Stimulated activated CD4-positive, alpha-beta T cell treated with anti-CD3 and anti-CD28 coated beads, Interleukin-15, amount 100 ng/mL, for 24 hours (primary cell): ENCODE data around the gene CDC42EP4.
"Not testable (repeated sequence)": the region's sequence is repeated elsewhere in the genome, so short reads cannot be mapped to it uniquely, and the experiment has no call there.

ENCODE experiments used
- DNase-seq: peaks from one replicate; pipeline ENCODE4 v3.0.0-alpha.2; 2020

Gene CDC42EP4

DNA sequence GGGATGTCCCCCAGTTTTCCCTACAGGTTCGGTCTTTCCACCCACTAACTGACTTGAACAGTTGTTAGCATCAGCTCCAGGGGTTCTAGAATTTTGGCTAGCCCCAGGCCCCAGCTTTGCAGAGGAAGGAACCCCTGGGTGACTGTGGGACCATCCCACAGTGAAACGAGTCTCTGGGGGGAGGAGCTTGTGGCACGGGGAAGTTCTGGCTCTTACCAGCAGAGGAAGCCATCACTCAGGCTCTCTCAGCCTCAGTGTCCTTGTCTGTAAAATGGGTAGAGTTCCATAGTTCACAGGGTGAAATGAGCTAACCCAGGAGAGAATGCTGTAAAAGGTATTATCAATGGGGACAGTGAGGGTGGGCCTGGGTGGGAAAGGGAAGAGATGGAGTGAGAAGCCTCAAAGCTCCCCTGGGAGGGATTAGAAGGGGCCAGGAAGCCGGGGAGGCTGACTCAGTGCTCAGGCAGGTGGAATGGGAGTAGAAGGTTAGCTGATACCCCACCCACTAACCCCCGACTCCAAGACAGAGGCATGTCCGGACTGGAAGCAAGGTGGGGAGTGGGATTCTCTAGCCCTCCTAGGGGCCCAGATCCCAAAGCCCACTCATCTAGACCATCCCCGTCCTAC is 30.9 kb upstream of the CDC42EP4 start:
- no peak for DNase-seq

DNA sequence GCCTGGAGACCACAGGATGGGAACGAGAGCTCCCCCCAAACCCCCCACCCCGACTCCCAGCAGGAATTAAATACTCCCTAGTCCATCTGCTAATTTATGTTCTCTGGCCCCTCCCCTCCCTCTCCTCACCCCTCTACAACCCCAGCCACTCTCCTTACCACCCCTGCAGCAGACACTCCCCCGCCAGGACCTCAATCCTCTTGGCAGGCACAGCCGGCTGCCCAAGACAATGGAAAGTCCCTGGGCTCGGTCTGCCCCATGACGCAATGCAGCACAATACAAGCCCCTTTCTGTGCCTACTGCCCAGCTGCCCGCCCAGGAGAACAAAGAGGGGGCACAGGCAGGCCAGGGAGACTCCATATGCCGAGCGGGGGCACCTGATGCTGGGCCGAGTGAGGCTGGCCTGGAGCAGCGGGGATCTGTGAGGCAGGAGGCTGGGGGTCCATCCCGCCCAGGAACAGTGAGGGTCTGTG is 30.3 kb upstream of the CDC42EP4 start:
- no peak for DNase-seq

DNA sequence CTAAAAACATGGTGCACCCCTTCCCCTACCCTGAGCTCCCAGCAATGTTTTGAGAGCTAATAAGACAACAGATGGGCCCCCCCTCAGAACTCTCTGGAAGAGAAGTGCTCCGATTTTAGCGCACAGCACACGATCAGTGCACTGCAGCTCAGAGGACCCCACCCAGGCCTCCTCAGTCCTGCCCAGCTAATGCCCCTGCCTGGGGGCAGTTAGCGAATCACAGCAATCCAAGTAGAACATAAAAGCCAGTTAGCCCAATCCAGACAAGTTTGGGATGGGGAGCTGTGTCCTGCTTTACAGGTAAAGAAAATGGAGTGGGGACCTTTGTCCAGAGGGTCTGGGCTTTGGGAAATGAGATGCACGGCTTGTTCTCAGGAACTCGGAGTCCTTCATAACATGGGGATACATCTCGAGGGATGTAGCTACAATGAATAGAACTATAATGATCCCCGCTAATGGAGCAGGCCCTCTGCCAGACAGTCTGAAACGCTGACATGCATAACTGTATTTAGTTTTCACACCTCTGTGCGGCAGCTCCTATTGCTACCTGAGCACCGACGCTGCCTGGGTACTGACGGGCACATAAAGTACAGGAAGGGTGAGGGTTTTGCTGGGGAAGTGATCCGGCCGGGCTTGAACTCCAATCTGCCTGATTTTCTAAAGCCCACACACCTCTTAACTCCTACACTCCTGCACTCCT is 29.7 kb upstream of the CDC42EP4 start:
- no peak for DNase-seq

DNA sequence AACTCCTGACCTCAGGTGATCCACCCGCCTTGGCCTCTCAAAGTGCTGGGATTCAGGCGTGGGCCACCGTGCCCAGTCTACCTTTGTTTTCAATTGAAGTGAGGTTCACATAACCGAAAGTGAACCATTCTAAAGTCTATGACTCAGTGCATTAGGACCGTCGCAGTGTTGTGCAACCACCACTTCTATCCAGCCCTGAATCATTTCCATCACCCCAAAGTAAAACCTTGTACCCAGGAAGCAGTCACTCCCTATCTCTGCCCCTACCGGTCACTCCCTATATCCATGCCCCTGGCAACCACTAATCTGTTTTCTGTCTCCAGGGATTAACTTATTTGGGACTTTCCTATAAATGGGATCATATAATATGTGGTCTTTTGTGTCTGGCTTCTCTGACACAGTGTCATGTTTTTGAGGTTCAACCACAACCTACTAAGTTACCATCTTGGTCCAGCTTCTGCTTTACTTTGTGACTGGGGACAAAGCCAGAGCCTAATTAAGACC is 28.3 kb upstream of the CDC42EP4 start:
- peak; percentile 6 for DNase-seq

DNA sequence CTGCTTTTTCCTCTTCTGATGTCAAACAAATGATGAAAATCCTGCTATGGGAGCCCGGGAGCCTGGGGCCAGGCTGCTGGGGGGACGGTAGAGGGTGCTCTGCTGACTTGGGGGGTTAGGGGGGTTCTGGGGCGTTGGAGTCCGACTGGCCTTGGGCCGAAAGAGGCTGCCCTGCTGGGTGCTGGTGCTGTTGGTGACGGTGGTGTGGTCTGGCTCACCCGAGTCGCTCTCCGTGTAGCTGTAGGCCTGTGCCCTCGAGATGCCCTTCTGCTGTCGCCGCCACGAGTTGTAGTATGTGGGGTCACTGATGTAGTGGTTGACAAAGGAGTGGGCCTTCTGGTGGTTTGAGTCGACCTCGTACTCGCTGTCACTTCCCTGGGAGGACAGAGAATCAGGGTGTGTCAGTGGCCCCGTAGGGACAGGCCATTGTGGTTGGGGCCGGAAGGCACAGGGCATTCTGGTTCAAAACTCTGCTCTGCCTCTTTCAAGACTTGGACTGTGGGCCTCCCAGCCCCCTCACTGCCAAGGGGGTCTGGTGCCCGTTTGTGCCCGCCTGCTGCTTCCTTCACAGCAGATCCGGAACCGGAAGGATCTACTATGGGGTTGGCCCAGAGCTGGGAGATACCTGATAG is 26.9 kb upstream of the CDC42EP4 start:
- no peak for DNase-seq

DNA sequence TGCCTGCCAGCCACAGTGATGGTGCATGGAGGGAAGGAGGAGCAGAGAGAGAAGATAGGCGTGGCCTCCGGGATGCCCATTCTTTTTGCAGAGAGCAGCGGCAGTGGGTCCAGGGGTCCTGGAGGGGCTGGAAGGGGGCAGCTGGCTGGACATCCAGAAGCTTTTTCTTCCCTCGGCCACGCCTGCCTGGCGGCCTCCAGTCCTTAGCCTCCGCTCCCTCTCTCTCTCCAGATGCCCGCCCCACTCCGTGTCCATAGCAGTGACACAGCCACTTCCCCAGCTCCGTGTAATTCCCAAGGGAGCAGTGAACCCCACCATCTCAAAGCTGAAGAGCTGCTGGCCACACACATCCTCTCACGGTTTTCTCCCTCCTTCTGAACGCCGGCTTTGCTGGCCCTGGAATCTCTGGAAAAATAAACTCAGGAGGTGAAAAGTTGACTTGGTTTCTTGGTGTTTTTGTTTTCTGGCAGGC is 26.3 kb upstream of the CDC42EP4 start:
- no peak for DNase-seq

DNA sequence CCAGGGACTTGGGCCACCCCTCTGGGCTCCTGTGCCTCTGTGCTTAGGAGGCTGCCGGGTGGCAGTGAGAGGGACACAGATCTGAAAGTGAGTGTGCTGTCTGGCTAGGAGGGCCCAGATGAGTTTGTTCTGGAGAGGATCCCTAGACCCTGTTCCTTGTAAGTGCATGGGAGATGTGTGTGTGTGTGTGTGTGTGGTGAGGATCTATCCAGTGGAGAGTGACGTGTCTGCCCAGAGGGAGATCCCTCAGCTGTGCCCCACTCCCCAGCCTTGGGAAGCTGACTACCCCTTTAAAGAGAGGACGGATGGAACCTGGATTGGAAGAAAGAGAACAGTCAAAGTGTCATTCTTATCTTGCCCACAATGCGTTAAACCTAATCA is 25.5 kb upstream of the CDC42EP4 start:
- DNase-seq: no peak

DNA sequence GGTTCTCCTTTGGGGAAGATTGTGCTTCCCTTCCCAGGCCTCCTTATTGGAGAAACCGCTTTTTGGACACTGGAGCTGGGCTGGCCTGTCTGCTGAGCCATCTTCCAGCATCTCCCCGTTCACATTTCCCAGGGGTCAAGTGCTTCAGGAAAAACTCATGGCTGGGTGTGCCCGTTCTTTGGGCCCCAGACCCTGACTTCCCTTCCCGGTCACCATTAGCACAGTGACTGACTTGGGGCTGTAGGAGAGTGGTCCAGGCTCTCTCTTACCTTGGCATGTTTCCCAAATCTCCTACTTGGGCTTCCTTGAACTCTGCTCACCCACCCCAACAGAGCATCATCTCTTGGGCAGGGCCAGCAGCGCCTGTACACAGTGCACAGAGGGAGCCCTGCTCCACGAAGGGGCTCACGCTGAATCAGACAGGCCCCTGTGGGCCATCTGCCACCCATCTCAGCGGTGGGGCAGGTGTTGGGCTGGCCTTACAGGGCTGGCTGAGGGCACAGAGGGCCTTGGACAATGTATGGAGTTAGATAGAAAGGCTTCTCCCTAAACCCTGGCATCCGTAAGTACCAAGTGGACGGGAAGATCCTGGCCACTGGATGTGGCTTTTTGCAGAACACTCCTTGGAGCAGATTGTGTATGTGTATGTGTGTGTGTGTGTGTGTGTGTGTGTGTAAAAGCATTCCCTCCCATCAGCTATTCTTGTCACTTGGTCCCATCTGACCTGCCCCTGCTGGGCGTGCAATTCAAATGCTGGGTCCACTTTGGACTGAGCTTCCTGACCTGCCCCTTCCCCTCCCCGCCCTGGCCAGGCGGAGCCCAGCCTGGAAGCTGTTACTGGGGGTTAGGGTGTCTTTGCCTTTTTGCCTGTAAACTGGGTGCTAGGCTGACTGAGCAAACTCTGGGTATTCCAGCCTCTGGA is 24.9 kb upstream of the CDC42EP4 start:
- DNase-seq: no peak

DNA sequence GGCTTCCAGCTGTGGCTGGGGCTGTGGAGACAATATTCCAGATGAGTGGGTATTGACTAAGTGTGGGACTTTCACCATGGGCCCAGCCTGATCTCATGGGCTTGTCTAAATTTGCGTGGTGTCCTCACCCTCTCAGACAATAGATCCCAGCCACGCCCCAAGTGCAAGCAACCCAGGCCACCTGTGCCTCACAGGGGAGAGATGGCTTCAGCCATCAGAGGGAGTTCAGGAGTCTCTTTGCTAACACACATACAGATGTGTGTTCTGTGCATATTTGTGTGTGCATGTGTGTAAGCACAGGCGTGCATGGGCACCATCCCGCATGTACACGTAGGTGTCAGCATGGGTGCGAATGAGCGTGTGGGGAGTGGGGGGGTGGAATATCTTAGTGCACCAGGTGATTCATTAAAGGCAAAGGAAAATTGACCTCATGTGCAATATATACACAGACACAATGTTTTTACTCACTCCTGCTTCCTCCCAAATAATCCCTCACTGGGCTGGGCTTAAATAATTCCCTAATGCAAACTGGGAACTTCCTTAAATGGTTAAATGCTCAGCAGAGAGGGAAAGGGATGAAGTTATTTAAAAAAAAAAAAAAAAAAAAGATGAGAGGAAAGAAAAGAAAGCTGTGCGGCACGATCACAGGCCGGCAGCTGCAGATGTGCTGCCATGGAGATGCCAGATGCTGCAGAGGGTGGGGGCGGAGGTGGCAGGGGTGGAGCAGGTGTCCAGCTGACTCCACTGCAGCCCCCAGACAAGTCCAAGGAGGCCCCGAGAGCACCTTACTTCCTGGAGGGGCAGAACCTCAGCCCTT is 24.0 kb upstream of the CDC42EP4 start:
- DNase-seq: no peak

DNA sequence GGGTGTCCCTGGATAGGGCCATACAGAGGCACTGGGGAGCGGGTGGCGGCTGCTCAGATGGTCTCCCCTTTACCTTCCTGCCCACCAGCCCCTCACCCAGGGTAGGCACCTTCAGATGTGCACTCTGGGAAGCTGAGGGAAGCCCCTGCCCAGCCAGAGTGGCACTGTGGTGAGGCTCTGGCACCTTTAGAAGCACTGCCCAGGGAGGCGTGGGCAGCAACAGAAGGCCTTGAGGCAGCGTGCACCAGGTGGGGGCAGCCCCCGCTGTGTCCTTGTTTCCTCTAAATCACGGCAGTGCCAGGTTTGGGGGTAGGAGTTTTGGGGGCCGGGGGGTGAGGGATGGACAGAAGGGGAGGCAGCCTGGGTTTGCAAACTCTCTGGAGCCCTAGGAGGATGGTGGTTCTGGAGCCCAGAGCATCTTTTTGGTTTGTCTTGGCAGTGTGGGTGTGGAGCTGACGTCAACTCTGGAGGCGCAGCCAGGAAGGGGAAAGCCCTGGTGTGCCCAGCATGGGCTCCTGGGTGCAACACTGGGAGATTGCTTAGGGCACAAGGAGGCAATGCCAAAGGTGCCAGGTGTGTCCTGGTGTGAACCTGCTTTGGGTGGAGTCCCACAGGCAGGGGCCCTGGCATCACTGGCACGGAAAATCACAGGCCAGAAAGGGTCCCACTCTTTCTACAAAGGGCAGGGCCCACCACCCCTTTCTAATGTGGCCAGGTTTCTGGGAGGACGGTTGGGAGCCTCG is 23.1 kb upstream of the CDC42EP4 start:
- DNase-seq: no peak

DNA sequence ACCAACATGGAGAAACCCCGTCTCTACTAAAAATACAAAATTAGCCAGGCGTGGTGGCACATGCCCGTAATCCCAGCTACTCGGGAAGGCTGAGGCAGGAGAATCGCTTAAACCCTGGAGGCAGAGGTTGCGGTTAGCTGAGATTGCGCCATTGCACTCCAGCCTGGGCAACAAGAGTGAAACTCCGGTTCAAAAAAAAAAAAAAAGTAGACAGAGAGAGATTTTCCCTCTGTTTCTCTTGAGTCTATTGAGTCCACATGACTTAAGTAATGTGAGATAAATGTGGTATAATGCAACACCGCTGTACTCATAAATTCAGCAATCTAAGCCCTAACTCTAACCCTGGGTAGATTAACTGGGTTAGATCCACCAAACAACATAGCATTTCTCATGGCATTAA is 21.6 kb upstream of the CDC42EP4 start:
- DNase-seq: not testable (repeated sequence)

DNA sequence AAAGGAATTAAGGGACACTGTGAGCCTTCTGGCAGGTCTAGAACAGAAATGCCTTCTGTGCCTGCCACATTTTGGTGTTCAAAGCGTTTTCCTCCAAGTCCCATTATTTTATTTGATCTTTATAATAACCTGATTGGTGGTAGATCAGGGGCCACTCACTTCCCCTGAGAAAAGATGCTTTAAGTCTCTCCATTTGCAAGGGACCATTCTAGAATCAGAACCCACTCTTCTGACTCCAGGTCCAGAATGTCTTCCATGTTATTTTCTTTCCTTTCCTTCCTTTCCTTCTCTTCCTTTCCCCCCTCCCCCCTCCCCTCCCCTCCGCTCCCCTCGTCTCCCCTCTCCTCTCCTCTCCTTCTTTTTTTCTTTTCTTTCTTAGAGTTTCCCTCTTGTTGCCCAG is 19.3 kb upstream of the CDC42EP4 start:
- DNase-seq: no peak

DNA sequence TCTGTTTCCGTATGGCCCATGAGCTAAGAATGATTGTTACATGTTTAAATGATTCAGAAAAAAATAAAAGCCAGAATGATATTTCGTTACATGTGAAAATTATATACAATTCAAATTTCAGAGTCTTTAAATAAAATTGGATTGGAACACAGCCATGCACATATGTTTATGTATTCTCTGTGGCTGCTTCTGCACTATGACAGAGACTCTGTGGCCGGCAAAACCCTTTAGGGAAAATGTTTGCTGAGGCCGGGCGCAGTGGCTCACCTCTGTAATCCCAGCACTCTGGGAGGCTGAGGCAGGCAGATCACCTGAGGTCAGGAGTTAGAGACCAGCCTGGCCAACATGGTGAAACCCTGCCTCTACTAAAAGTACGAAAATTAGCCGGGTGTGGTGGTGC is 15.9 kb upstream of the CDC42EP4 start:
- DNase-seq: no peak

DNA sequence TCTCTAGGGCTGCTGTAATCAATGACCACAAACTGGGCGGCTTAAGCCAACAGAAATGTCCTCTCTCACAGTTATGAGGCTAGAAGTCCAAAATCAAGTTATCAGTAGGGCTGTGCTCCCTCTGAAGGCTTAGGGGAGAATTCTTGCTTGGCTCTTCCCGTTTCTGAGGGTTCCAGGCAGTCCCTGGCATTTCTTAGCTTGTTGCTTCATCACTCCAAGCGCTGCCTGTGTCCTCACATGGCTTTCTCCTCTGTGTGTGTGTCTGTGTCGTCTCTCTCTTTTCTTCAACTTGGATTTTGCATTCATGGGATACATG is 13.7 kb upstream of the CDC42EP4 start:
- DNase-seq: no peak

DNA sequence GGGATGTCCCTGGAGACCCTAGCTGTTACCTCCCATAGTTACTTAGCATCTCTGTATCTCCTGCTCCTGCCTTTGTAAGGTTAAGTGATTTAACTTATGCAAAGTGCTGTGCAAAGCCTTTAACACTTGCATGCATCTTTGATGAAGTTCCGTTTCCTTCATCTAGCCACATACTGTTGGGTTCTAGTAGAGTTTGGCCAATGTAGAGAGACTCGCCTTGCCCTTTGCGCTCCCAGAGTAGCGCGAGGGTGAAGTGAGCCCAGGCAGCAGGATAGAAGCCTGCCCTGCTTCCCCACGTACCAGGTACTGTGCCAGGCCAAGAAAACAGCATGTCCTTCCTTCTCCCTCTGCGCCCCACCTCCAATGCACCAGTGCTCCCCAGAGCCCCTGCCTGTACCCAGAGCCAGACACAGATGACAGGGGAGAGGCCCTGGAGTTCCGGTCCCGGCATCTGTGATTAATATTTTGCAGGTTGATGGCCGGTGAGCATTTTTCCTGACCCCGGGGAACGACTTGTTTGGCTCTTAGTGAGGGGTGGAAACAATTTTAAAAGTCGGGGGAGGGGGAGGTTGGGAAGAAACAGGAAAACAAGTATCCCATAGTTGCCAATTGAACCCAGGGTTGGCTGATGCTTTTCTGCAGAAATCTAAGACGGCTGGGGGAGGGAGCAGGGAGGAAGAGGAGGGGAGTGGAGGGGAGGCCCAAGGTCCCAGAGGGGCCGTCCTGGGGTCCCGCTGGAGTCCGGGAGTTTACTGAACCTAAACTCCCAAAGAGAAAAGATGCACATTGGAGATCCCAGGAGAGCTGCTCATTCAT is 13.1 kb upstream of the CDC42EP4 start:
- no peak for DNase-seq

DNA sequence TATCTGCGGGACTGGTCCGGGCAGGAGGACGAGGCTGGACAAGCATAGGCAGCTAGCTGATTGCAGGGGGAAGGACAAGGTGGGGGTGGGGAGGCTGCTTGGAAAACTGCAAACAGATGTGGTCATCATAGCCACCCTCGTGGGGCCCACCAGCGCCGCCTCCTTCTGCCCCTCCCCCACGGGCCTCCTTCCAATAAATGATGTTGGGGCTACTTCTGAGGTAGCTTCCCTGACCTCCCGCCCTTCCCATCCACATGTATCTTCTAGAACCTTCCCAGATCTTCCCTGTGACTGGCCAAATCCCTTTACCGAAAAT is 12.3 kb upstream of the CDC42EP4 start:
- DNase-seq: no peak

DNA sequence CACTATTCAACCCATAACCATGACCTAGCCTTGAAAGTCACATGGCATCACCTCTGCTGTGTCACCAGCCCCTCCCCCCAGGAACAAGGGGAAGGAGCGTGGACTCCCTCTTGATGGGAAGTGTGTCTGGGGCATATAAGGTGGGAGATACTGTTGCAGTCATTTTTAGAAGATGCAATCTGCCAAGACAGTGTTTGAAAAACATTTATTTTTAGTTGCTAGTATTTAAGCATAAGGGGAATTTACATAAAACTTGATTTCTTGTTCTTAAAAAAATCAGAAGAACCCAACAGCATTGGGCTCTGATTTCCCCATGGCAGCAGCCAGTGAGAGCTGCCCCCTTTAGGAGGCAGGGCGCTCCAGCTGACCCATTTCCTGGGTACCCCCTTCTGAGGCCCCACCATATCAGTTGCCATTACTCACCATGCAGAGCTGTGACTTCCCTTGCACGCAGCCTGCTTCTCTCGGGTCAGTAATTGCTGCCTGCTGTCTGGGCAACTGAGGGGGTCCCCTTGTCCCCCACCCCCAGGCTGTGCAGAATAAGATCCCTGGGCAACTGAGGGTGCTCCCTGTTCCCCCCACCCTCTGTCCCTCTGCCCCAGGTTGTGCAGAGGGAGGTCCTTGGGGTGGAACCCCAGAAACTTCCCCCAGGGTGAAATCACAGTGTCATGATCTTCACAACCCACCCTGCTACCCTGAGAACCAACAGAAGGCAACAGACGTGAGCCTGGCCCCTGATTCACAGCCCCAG is 11.8 kb upstream of the CDC42EP4 start:
- no peak for DNase-seq

DNA sequence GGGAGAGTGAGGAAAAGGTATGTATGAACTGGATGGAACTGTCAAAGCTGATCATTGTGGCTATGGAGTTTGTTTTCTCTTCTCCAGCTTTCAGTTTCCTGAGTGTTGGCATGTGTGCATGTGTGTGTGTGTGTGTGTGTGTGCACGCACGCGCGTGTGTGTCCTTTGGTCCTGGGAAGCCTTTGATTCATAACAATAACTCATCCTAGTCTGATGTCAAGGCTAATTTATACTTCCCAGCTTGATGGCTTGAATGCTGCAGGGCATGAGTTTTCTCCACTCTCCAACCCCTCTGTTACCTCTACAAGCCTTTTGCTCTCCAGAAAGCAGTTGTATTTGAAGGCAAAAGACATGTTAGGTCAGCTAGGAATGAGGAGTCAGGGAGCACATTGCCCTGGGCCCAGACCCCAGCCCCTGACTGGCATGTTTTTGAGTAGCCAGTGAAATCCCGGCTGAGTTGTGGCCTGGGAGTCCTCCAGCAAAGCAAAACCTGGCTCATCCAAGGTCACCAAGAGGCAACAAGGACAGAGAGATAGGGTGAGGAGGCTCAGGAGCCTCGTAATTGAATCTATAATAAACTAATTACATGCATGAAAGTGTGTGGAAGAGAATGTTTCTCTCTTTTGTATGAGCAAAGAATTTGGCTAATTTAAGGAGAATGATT is 8.9 kb upstream of the CDC42EP4 start:
- DNase-seq: no peak

DNA sequence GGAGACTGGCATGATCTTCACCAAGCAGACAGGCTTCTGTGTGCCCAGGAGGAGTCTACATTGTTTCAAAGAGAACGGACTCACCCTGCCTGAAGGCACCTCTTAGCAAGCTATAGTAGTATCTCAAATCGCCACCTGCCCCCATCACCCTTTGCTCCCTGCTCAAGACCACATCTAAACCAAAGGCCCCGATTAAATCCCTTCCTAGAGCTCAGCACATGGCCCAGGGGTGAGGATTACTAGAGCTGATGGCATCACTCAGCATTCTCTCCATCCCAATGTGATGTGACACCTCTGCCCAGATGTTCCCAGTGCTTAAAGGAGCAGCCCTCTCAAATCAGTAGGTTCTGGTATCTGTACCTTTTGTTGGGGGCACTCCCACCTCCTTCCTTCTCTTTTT is 8.0 kb upstream of the CDC42EP4 start:
- DNase-seq: no peak
